Left ventricle myocardium inferior (tissue), 1 donor: Measurements from ENCODE around the gene NSRP1. TPM values are rescaled to one million over a fixed set of nuclear protein-coding genes. Genes with fewer than 3 reads are reported as not detected.

Source experiments
- DNase-seq: peaks from one replicate; pipeline ENCODE4 v3.0.0-alpha.2; 2020
- H3K27ac ChIP-seq: fragments of 200-600 bp; replicated peaks from 2 replicates; pipeline ENCODE4 v1.8.0; 2021
- H3K27me3 ChIP-seq: fragments of 200-600 bp; 2 replicates; pipeline ENCODE4 v1.8.0; 2021; ENCODE audit warnings: low read depth
- H3K36me3 ChIP-seq: fragments of 200-600 bp; 2 replicates; pipeline ENCODE4 v1.8.0; 2021
- H3K4me1 ChIP-seq: fragments of 200-600 bp; 2 replicates; pipeline ENCODE4 v1.8.0; 2021
- H3K4me3 ChIP-seq: fragments of 200-600 bp; 2 replicates; pipeline ENCODE4 v1.8.0; 2021; ENCODE audit warnings: mild to moderate bottlenecking, moderate library complexity
- H3K9me3 ChIP-seq: fragments of 200-600 bp; replicated peaks from 2 replicates; pipeline ENCODE4 v1.8.0; 2021
- intact Hi-C: fragments of 100-400 bp; cut with micrococcal nuclease; formaldehyde crosslinking; loops from one replicate; pipeline ENCODE4 v1.11.0; 2022
- total RNA-seq: library from RNA; stranded (reverse); fragmentation: NEBNext Ultra II Directional; extraction: Animal tissue kit (Norgen Biotek cat#: 25700); gene quantifications from one replicate; pipeline ENCODE4 v1.2.1, GENCODE V29; 2021
- TF ChIP-seq, protein P1 (sequence below): fragments of 200-600 bp; IDR thresholded peaks from 2 replicates; pipeline ENCODE4 v1.8.0; 2021; ENCODE audit warnings: antibody characterized with exemption, mild to moderate bottlenecking, borderline replicate concordance
- donor health status: DM: no; HTN: yes; CAD: no; lungs with severe emphysema.

The NSRP1 gene
- total RNA-seq, 1 donor from 2014 or later, result 26.9 TPM

DNA sequence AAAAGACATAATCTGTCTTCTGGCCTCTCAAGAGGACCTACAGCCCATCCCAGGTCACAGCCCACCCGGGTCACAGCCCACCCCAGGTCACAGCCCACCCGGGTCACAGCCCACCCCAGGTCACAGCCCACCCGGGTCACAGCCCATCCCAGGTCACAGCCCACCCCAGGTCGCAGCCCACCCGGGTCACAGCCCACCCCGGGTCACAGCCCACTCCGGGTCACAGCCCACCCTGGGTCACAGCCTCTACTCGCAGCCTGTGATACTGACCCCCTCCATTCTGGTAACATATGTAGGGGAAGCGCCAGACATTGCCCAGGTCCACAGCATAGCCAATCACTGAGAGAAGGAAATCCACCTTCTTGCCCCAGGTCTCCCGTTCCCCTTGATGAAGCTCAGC, 104.7 kb downstream of the NSRP1 start:
- peaks cover 6% of the 10 kb centered on the region for H3K27me3 ChIP-seq
- H3K9me3 ChIP-seq, result no peaks in the 10 kb centered on the region
- H3K36me3 ChIP-seq, result no peaks in the 10 kb centered on the region
- H3K4me1 ChIP-seq, result no peaks in the 10 kb centered on the region
- H3K27ac ChIP-seq, result no peak overlapping the region
- no peak overlapping the region for H3K4me3 ChIP-seq
- DNase-seq, result no peak
- TF ChIP-seq, protein P1, sequence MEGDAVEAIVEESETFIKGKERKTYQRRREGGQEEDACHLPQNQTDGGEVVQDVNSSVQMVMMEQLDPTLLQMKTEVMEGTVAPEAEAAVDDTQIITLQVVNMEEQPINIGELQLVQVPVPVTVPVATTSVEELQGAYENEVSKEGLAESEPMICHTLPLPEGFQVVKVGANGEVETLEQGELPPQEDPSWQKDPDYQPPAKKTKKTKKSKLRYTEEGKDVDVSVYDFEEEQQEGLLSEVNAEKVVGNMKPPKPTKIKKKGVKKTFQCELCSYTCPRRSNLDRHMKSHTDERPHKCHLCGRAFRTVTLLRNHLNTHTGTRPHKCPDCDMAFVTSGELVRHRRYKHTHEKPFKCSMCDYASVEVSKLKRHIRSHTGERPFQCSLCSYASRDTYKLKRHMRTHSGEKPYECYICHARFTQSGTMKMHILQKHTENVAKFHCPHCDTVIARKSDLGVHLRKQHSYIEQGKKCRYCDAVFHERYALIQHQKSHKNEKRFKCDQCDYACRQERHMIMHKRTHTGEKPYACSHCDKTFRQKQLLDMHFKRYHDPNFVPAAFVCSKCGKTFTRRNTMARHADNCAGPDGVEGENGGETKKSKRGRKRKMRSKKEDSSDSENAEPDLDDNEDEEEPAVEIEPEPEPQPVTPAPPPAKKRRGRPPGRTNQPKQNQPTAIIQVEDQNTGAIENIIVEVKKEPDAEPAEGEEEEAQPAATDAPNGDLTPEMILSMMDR, result no peak
- intact Hi-C loops, result no loop called here

DNA sequence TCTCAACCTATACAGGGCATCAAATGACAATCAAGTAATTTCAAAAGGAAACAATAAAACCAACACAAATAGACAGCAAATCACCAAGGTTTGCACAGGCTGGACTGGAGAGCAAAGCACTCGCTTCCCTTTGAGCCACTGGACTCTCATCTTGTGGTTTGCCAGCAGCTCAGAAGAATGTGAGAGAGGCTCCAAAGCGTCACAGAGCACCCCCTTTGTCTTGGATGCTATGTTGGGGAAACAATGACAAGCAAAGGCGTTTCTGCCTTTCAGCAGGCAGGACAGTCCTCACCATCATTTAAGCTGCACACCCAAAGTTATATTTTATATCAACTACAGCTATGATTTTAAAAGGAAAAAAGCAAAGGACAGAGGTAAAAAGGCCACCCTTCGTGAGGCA, 105.6 kb downstream of the NSRP1 start:
- H3K36me3 ChIP-seq, result no peaks in the 10 kb centered on the region
- H3K27me3 ChIP-seq, result peaks cover 6% of the 10 kb centered on the region
- DNase-seq, result no peak
- intact Hi-C loops, result no loop called here
- TF ChIP-seq, protein P1, result no peak
- no peak overlapping the region for H3K27ac ChIP-seq
- no peaks in the 10 kb centered on the region for H3K4me1 ChIP-seq
- no peak overlapping the region for H3K4me3 ChIP-seq
- no peaks in the 10 kb centered on the region for H3K9me3 ChIP-seq

DNA sequence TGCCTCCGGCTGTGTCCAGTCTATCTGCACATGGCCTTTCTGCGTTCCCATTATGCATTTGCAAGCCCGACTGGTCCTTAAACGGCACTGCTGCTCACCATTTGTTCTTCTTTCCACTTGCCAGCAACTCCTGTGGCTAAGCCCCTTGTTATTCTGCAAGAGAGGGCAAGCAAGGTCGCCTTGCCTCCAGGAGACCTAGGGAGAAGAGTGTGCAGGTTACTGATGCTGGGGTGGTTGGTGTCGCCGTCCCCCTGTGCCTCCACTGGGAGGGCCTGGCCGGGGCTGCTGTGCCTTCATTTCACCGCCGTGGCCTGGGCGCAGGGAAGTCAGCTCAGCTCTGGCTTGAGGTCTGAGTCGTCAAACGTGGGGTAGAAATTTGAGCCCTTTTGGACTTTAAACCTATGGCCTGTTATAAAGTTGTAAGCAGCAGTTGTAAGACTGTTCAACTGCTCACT, 106.1 kb downstream of the NSRP1 start:
- Histone ChIP-seq H3K4me3 (no peak overlapping the region), H3K27ac (no peak overlapping the region), H3K4me1 (no peaks in the 10 kb centered on the region), H3K36me3 (no peaks in the 10 kb centered on the region), H3K27me3 (peaks cover 6% of the 10 kb centered on the region), H3K9me3 (no peaks in the 10 kb centered on the region)
- TF ChIP-seq, protein P1, result no peak
- DNase-seq, result no peak
- intact Hi-C loops, result no loop called here

DNA sequence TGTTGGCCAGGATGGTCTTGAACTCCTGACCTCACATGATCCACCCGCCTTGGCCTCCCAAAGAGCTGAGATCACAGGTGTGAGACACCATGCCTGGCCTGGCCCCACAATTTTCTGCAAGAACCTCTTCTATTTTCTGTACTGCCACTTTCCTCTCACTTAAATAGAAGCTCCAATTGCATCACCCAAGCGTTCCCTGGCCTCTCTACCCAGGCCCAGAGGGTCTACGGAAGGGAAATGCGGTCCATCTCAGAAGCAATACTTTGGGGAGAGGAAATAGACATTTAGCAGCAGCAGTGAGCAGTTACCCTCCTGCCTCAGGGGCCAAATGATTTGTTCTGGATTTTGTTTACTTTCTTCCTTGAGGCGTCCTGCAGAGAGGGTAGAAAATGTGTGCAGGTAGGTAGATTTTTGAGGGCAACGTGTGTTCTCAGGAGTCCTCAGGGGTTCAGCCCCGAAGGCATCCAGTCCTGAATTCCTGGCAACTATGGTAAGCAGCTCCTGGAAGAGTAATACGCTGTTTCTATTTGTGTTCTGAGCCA, 107.9 kb downstream of the NSRP1 start:
- TF ChIP-seq, protein P1, result no peak
- Histone ChIP-seq H3K36me3 (no peaks in the 10 kb centered on the region), H3K4me3 (no peak overlapping the region), H3K4me1 (no peaks in the 10 kb centered on the region), H3K27me3 (peaks cover 8% of the 10 kb centered on the region), H3K9me3 (no peaks in the 10 kb centered on the region), H3K27ac (no peak overlapping the region)
- intact Hi-C loops, result no loop called here
- no peak for DNase-seq

DNA sequence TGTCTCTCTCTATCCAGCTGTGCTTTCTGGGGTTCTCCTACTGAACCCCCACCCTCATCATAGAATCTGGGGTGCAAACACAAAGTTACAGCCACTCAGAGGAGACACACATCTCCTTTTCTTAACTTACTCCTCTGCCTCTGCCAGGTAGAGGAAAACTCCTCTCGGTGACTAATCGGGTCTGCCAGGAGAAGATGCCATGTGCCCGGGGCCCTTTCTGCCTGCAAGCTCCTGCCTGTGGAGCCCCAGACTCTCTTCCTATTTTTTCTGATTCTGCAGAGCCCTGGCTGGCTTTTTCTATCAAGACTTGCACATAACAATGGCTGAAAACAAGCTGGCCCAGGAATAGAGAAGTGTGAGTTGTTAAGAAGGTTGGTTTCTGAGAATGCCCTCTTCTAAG, 108.5 kb downstream of the NSRP1 start:
- H3K27ac ChIP-seq, result no peak overlapping the region
- no peaks in the 10 kb centered on the region for H3K36me3 ChIP-seq
- H3K27me3 ChIP-seq, result peaks cover 8% of the 10 kb centered on the region
- intact Hi-C loops, result no loop called here
- TF ChIP-seq, protein P1, result no peak
- no peaks in the 10 kb centered on the region for H3K9me3 ChIP-seq
- no peak for DNase-seq
- no peak overlapping the region for H3K4me3 ChIP-seq
- H3K4me1 ChIP-seq, result no peaks in the 10 kb centered on the region
